Measurements from ENCODE around the gene TMEM108. TPM values are rescaled to one million over a fixed set of nuclear protein-coding genes. Genes with fewer than 3 reads are reported as not detected.
A peak's percentile ranks its signal among the peaks of the same experiment; 100 is the strongest.

Gene TMEM108
- total RNA-seq, 1 donor from 2014 or later: 15.4 TPM

- no peaks in the 10 kb centered on the region for H3K9me3 ChIP-seq
- ATAC-seq: no peak
- no peak for DNase-seq
- no peaks in the 10 kb centered on the region for H3K4me1 ChIP-seq
- H3K4me3 ChIP-seq: no peak overlapping the region
- H3K27ac ChIP-seq: no peak overlapping the region
- H3K36me3 ChIP-seq: no peaks in the 10 kb centered on the region
- intact Hi-C loops (cut with DNase I): no loop called here
- no peaks in the 10 kb centered on the region for H3K27me3 ChIP-seq
- TF ChIP-seq CTCF (IDR thresholded peaks at IDR 0.05): no peak
Observed at GRCh38 chr3:133123636-133124035, 85.4 kb downstream of the TMEM108 start.

- H3K4me3 ChIP-seq: no peak overlapping the region
- no peaks in the 10 kb centered on the region for H3K27me3 ChIP-seq
- TF ChIP-seq CTCF (IDR thresholded peaks at IDR 0.05): no peak
- H3K9me3 ChIP-seq: no peaks in the 10 kb centered on the region
- DNase-seq: no peak
- H3K4me1 ChIP-seq: no peaks in the 10 kb centered on the region
- no peak overlapping the region for H3K27ac ChIP-seq
- ATAC-seq: peak; percentile 35
- intact Hi-C loops (cut with DNase I): no loop called here
- H3K36me3 ChIP-seq: no peaks in the 10 kb centered on the region
Observed at GRCh38 chr3:133124511-133124910, 86.3 kb downstream of the TMEM108 start.

- TF ChIP-seq CTCF (IDR thresholded peaks at IDR 0.05): no peak
- no peak for DNase-seq
- H3K27ac ChIP-seq: no peak overlapping the region
- H3K36me3 ChIP-seq: no peaks in the 10 kb centered on the region
- H3K4me1 ChIP-seq: no peaks in the 10 kb centered on the region
- H3K9me3 ChIP-seq: no peaks in the 10 kb centered on the region
- H3K27me3 ChIP-seq: no peaks in the 10 kb centered on the region
- intact Hi-C loops (cut with DNase I): no loop called here
- H3K4me3 ChIP-seq: no peak overlapping the region
- ATAC-seq: no peak
Observed at GRCh38 chr3:133125171-133125570, 87.0 kb downstream of the TMEM108 start.

GRCh38 chr3:133125802-133126201, 87.6 kb downstream of the TMEM108 start:
- Histone ChIP-seq H3K4me1 (no peaks in the 10 kb centered on the region), H3K9me3 (no peaks in the 10 kb centered on the region), H3K27me3 (no peaks in the 10 kb centered on the region), H3K36me3 (no peaks in the 10 kb centered on the region), H3K4me3 (no peak overlapping the region), H3K27ac (no peak overlapping the region)
- no peak for TF ChIP-seq CTCF (IDR thresholded peaks at IDR 0.05)
- intact Hi-C loops (cut with DNase I): no loop called here
- no peak for DNase-seq
- ATAC-seq: no peak

GRCh38 chr3:133127381-133127780, 89.2 kb downstream of the TMEM108 start:
- Histone ChIP-seq H3K4me3 (no peak overlapping the region), H3K27ac (no peak overlapping the region), H3K27me3 (no peaks in the 10 kb centered on the region), H3K9me3 (no peaks in the 10 kb centered on the region), H3K4me1 (no peaks in the 10 kb centered on the region), H3K36me3 (no peaks in the 10 kb centered on the region)
- ATAC-seq (no peak), DNase-seq (no peak)
- intact Hi-C loops (cut with DNase I): no loop called here
- no peak for TF ChIP-seq CTCF (IDR thresholded peaks at IDR 0.05)

GRCh38 chr3:133130168-133130567, 92.0 kb downstream of the TMEM108 start:
- no peak overlapping the region for H3K27ac ChIP-seq
- ATAC-seq: no peak
- no peaks in the 10 kb centered on the region for H3K36me3 ChIP-seq
- no peak overlapping the region for H3K4me3 ChIP-seq
- intact Hi-C loops (cut with DNase I): no loop called here
- no peak for TF ChIP-seq CTCF (IDR thresholded peaks at IDR 0.05)
- H3K4me1 ChIP-seq: no peaks in the 10 kb centered on the region
- no peak for DNase-seq
- no peaks in the 10 kb centered on the region for H3K9me3 ChIP-seq
- H3K27me3 ChIP-seq: no peaks in the 10 kb centered on the region
